K562 (cell line): ENCODE results near the gene MYO16. TPM values are rescaled to one million over a fixed set of nuclear protein-coding genes. Genes with fewer than 3 reads are reported as not detected.

Source experiments
- polyA plus RNA-seq, 8 experiments: library from polyadenylated mRNA; depleted of rRNA in 4 of 8; stranded (reverse) in 5 of 8; unstranded in 3 of 8; fragments of >200 nt; fragmentation: Nextera tagmentation in 2 of 8; fragmentation: Illumina TruSeq in 1 of 8; extraction: Ambion mirVana in 2 of 8; extraction: Trizol in 1 of 8; gene quantifications; 2 replicates each; pipeline versions ENCODE4 v1.2.1 to v1.2.3, GENCODE V29; 2011 to 2014; ENCODE audit warnings: inconsistent platforms in 1 of 8, missing spikeins in 1 of 8
- total RNA-seq, 7 experiments: library from RNA; depleted of rRNA in 6 of 7; stranded (reverse); fragments of >200 nt in 6 of 7; fragmentation: Illumina TruSeq in 2 of 7; extraction: Trizol in 2 of 7; gene quantifications; 2 replicates each; pipeline versions ENCODE4 v1.2.1 to v1.2.3, GENCODE V29; 2011 to 2021; ENCODE audit warnings: low replicate concordance in 1 of 7
- TF ChIP-seq, protein P1 (sequence below), 2 experiments: fragments of 450-650 bp in 1 of 2; sonication (generic) in 1 of 2; formaldehyde crosslinking in 1 of 2; IDR thresholded peaks; 2 replicates each; pipeline versions ENCODE4 v1.7.1 to v1.9.0; 2016 to 2022; ENCODE audit warnings: inconsistent platforms in 1 of 2, mild to moderate bottlenecking in 1 of 2, missing genetic modification reagents in 1 of 2

Gene MYO16
- total and polyA plus RNA-seq, 9 of the 15 experiments (the other 6 are each of a cell fraction or from before 2014, with no cell fraction given), result 4.3 to 45.7 (median 12.1) TPM

DNA sequence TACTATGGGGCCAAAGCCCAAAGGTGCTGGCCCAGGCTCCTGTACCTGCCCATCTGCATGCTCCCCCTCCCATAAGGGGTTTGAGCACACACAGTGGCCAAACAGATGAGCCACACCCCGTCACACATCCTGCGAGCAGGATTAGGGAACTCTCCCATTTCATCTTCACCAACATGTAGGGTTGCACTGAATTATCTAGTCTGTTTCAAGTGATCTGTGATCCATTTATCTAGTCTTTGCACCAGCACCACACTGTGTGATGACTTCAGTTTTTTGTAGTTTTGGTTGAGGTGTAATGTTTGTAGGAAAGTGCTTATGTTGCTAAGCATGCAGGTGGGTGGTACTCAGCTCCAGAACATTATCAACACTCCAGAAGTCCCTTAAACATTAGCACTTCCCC lies 249.3 kb downstream of the MYO16 start (continued):
- TF ChIP-seq, protein P1, sequence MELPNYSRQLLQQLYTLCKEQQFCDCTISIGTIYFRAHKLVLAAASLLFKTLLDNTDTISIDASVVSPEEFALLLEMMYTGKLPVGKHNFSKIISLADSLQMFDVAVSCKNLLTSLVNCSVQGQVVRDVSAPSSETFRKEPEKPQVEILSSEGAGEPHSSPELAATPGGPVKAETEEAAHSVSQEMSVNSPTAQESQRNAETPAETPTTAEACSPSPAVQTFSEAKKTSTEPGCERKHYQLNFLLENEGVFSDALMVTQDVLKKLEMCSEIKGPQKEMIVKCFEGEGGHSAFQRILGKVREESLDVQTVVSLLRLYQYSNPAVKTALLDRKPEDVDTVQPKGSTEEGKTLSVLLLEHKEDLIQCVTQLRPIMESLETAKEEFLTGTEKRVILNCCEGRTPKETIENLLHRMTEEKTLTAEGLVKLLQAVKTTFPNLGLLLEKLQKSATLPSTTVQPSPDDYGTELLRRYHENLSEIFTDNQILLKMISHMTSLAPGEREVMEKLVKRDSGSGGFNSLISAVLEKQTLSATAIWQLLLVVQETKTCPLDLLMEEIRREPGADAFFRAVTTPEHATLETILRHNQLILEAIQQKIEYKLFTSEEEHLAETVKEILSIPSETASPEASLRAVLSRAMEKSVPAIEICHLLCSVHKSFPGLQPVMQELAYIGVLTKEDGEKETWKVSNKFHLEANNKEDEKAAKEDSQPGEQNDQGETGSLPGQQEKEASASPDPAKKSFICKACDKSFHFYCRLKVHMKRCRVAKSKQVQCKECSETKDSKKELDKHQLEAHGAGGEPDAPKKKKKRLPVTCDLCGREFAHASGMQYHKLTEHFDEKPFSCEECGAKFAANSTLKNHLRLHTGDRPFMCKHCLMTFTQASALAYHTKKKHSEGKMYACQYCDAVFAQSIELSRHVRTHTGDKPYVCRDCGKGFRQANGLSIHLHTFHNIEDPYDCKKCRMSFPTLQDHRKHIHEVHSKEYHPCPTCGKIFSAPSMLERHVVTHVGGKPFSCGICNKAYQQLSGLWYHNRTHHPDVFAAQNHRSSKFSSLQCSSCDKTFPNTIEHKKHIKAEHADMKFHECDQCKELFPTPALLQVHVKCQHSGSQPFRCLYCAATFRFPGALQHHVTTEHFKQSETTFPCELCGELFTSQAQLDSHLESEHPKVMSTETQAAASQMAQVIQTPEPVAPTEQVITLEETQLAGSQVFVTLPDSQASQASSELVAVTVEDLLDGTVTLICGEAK (IDR thresholded peaks at IDR 0.05), result no peak
- TF ChIP-seq, protein P1 (CRISPR knock-in tag; IDR thresholded peaks at IDR 0.05), result no peak
